GM23338 (cell line): ENCODE measurements around the gene B3GAT2. TPM values are rescaled to one million over a fixed set of nuclear protein-coding genes. Genes with fewer than 3 reads are reported as not detected.

Experiments
- ATAC-seq: fragments of 200-7000 bp; cut with Tn5 transposase; 3 replicates; pipeline ENCODE4 v1.9.1; 2020
- DNase-seq: peaks from one replicate; pipeline ENCODE4 v3.0.0-alpha.2; 2015; ENCODE audit warnings: low spot score
- H2AFZ ChIP-seq: fragments of 200-600 bp; sonication (generic); 2 replicates; pipeline ENCODE4 v1.8.0; 2016; ENCODE audit warnings: antibody characterized with exemption, mild to moderate bottlenecking, moderate library complexity
- H3F3A ChIP-seq: fragments of 200-600 bp; sonication (generic); replicated peaks from 2 replicates; pipeline ENCODE4 v1.8.0; 2017; ENCODE audit warnings: antibody characterized with exemption, mixed run types, low read depth
- H3K27ac ChIP-seq: fragments of 200-600 bp; sonication (generic); 2 replicates; pipeline ENCODE4 v1.6.1; 2016; ENCODE audit warnings: low read depth
- H3K27me3 ChIP-seq: fragments of 200-600 bp; sonication (generic); 2 replicates; pipeline ENCODE4 v1.8.0; 2016; ENCODE audit warnings: mild to moderate bottlenecking, mixed run types, moderate library complexity; ENCODE audit not compliant: insufficient read depth
- H3K36me3 ChIP-seq: fragments of 200-600 bp; sonication (generic); 2 replicates; pipeline ENCODE4 v1.8.0; 2016; ENCODE audit warnings: mild to moderate bottlenecking; ENCODE audit not compliant: insufficient read depth
- H3K4me1 ChIP-seq: fragments of 200-600 bp; sonication (generic); 2 replicates; pipeline ENCODE4 v1.8.0; 2016; ENCODE audit warnings: mild to moderate bottlenecking, moderate library complexity; ENCODE audit not compliant: insufficient read depth
- H3K4me2 ChIP-seq: fragments of 200-600 bp; sonication (generic); 2 replicates; pipeline ENCODE4 v1.7.1; 2017; ENCODE audit warnings: mixed run types
- H3K4me3 ChIP-seq: fragments of 200-600 bp; sonication (generic); 2 replicates; pipeline ENCODE4 v1.6.1; 2016; ENCODE audit warnings: mixed run types
- H3K79me2 ChIP-seq: fragments of 200-600 bp; sonication (generic); replicated peaks from 2 replicates; pipeline ENCODE4 v1.8.0; 2017; ENCODE audit warnings: mild to moderate bottlenecking; ENCODE audit not compliant: insufficient read depth
- H3K9me2 ChIP-seq: fragments of 200-600 bp; sonication (generic); 2 replicates; pipeline ENCODE4 v1.8.0; 2017; ENCODE audit not compliant: insufficient read depth
- H4K20me1 ChIP-seq: fragments of 200-600 bp; sonication (generic); replicated peaks from 2 replicates; pipeline ENCODE4 v1.8.0; 2017; ENCODE audit warnings: mild to moderate bottlenecking; ENCODE audit not compliant: insufficient read depth
- H3K27ac Mint-ChIP-seq: 2 replicates; pipeline ENCODE4 v1.8.0; 2020; ENCODE audit warnings: inconsistent platforms, mild to moderate bottlenecking, moderate library complexity, mixed read lengths
- H3K27me3 Mint-ChIP-seq: 3 replicates; pipeline ENCODE4 v1.8.0; 2022; ENCODE audit warnings: low read depth, mild to moderate bottlenecking, moderate library complexity, mixed read lengths, inconsistent platforms; ENCODE audit not compliant: insufficient read depth, poor library complexity
- H3K36me3 Mint-ChIP-seq: 3 replicates; pipeline ENCODE4 v1.8.0; 2021; ENCODE audit warnings: low read depth, mild to moderate bottlenecking, inconsistent platforms, moderate library complexity, mixed read lengths
- H3K4me1 Mint-ChIP-seq: 3 replicates; pipeline ENCODE4 v1.8.0; 2020; ENCODE audit warnings: mild to moderate bottlenecking, inconsistent platforms, mixed read lengths
- H3K4me3 Mint-ChIP-seq: 3 replicates; pipeline ENCODE4 v1.8.0; 2021; ENCODE audit warnings: moderate library complexity, mild to moderate bottlenecking, inconsistent platforms, mixed read lengths
- H3K9me3 Mint-ChIP-seq: 3 replicates; pipeline ENCODE4 v1.8.0; 2020; ENCODE audit warnings: moderate library complexity, mild to moderate bottlenecking, inconsistent platforms, mixed read lengths
- CREB1 ChIP-seq: fragments of 250-450 bp; sonication (Bioruptor Pico); IDR thresholded peaks from 2 replicates; pipeline ENCODE4 v1.5.0; 2020; ENCODE audit warnings: low read depth, mild to moderate bottlenecking, moderate library complexity
- CTCF ChIP-seq, 2 experiments: fragments of 200-600 bp in 1 of 2; sonication (generic) in 1 of 2; conservative IDR thresholded peaks; 2 replicates each; pipeline versions ENCODE4 v1.5.1 to v1.6.1; 2016 to 2017; ENCODE audit warnings: antibody characterized with exemption in 2 of 2, low read depth in 2 of 2, mild to moderate bottlenecking in 2 of 2, moderate library complexity in 1 of 2
- ETS1 ChIP-seq: IDR thresholded peaks from 2 replicates; pipeline ENCODE4 v1.6.1; 2016; ENCODE audit warnings: antibody characterized with exemption
- EZH2 ChIP-seq: fragments of 200-600 bp; sonication (generic); IDR thresholded peaks from one replicate; pipeline ENCODE4 v1.8.0; 2017; ENCODE audit warnings: antibody characterized with exemption, mild to moderate bottlenecking, low read depth; ENCODE audit not compliant: unreplicated experiment
- EZH2phosphoT487 ChIP-seq: fragments of 200-600 bp; sonication (generic); IDR thresholded peaks from one replicate; pipeline ENCODE4 v1.8.1; 2018; ENCODE audit warnings: antibody characterized with exemption; ENCODE audit not compliant: unreplicated experiment
- JUNB ChIP-seq: IDR thresholded peaks from one replicate; pipeline ENCODE4 v1.6.1; 2016; ENCODE audit warnings: antibody characterized with exemption; ENCODE audit not compliant: unreplicated experiment
- NANOG ChIP-seq: IDR thresholded peaks from 2 replicates; pipeline ENCODE4 v1.6.1; 2016; ENCODE audit warnings: antibody characterized with exemption, borderline replicate concordance
- POLR2AphosphoS5 ChIP-seq: IDR thresholded peaks from 2 replicates; pipeline ENCODE4 v1.6.1; 2016; ENCODE audit warnings: antibody characterized with exemption, low read depth
- REST ChIP-seq: IDR thresholded peaks from one replicate; pipeline ENCODE4 v1.6.1; 2018; ENCODE audit warnings: antibody characterized with exemption; ENCODE audit not compliant: unreplicated experiment
- STAT1 ChIP-seq: IDR thresholded peaks from one replicate; pipeline ENCODE4 v1.6.1; 2016; ENCODE audit warnings: antibody characterized with exemption; ENCODE audit not compliant: unreplicated experiment
- ZNF114 ChIP-seq: fragments of 250-450 bp; sonication (Bioruptor Pico); IDR thresholded peaks from 2 replicates; pipeline ENCODE4 v1.5.0; 2020; ENCODE audit warnings: mild to moderate bottlenecking, moderate library complexity
- ZNF331 ChIP-seq: fragments of 250-450 bp; sonication (Bioruptor Pico); IDR thresholded peaks from 2 replicates; pipeline ENCODE4 v1.5.0; 2020; ENCODE audit warnings: low read depth, mild to moderate bottlenecking, moderate library complexity
- ZNF462 ChIP-seq: fragments of 250-450 bp; sonication (Bioruptor Pico); IDR thresholded peaks from 2 replicates; pipeline ENCODE4 v1.5.0; 2020; ENCODE audit warnings: mild to moderate bottlenecking, moderate library complexity
- polyA plus RNA-seq: library from polyadenylated mRNA; unstranded; fragments of >200 nt; fragmentation: Nextera tagmentation; extraction: Ambion mirVana; gene quantifications from 2 replicates; pipeline ENCODE4 v1.2.1, GENCODE V29; 2016
- total RNA-seq: library from RNA; depleted of rRNA; stranded (reverse); fragments of >200 nt; shearing (Covaris generic); gene quantifications from 2 replicates; pipeline ENCODE4 v1.2.3, GENCODE V29; 2014

B3GAT2 gene
- total and polyA plus RNA-seq, 2 experiments from 2014 or later: 1.7 to 1.8 TPM

GRCh38 chr6:70889270-70889669 is 67.6 kb downstream of the B3GAT2 start (continued):
- TF ChIP-seq POLR2AphosphoS5 (no peak), CREB1 (CRISPR knock-in tag) (no peak), REST (no peak), NANOG (no peak), EZH2phosphoT487 (no peak)

- no peak overlapping the region for H3K4me3 ChIP-seq
- no peak overlapping the region for H3K4me2 ChIP-seq
- Mint-ChIP-seq H3K4me1 (peaks cover 25% of the 10 kb centered on the region), H3K27ac (no peak overlapping the region; the same call in 1 of the 2 replicates), H3K4me3 (no peak overlapping the region), H3K9me3 (no peaks in the 10 kb centered on the region), H3K27me3 (peaks cover 7% of the 10 kb centered on the region), H3K36me3 (no peaks in the 10 kb centered on the region)
- H3K9me2 ChIP-seq: no peaks in the 10 kb centered on the region; the same call in 1 of the 2 replicates
- no peaks in the 10 kb centered on the region for H4K20me1 ChIP-seq
- no peak overlapping the region for H3K27ac ChIP-seq
- DNase-seq (no peak), ATAC-seq (no peak)
- H3K4me1 ChIP-seq: peaks cover 17% of the 10 kb centered on the region
- H3F3A ChIP-seq: no peaks in the 10 kb centered on the region
- H3K36me3 ChIP-seq: no peaks in the 10 kb centered on the region
- H3K79me2 ChIP-seq: no peaks in the 10 kb centered on the region
- no peak overlapping the region for H2AFZ ChIP-seq
- H3K27me3 ChIP-seq: no peaks in the 10 kb centered on the region
- TF ChIP-seq EZH2phosphoT487: no peak
- no peak for TF ChIP-seq ZNF114 (CRISPR knock-in tag)
- no peak for TF ChIP-seq NANOG
- no peak for TF ChIP-seq CTCF (conservative IDR thresholded peaks at IDR 0.05; ENCODE audit: low read depth in 2 of 2)
- no peak for TF ChIP-seq STAT1
- no peak for TF ChIP-seq POLR2AphosphoS5
- no peak for TF ChIP-seq JUNB
- TF ChIP-seq ETS1: no peak
- no peak for TF ChIP-seq ZNF331 (CRISPR knock-in tag)
- no peak for TF ChIP-seq ZNF462 (CRISPR knock-in tag)
- TF ChIP-seq EZH2: no peak
- no peak for TF ChIP-seq CREB1 (CRISPR knock-in tag)
Observed at GRCh38 chr6:70886661-70887060, 70.2 kb downstream of the B3GAT2 start.
